Naive B cell (primary cell): ENCODE results near the gene FANCC. TPM values are rescaled to one million over a fixed set of nuclear protein-coding genes. Genes with fewer than 3 reads are reported as not detected.

Source experiments
- ATAC-seq, 2 donors: fragments of 150-1000 bp; cut with Tn5 transposase; 2 replicates each; pipeline ENCODE4 v1.10.0; 2021; ENCODE audit warnings: low read depth in 2 of 2, mild to moderate bottlenecking in 2 of 2, moderate library complexity in 2 of 2
- DNase-seq: peaks from one replicate; pipeline ENCODE4 v3.0.0; 2022
- H3K27ac Mint-ChIP-seq, 6 donors: one replicate each; pipeline ENCODE4 v1.8.0; 2020 to 2022; ENCODE audit warnings: mild to moderate bottlenecking in 6 of 6, mixed read lengths in 6 of 6, moderate library complexity in 5 of 6, inconsistent platforms in 2 of 6
- H3K27me3 Mint-ChIP-seq, 3 donors: one replicate each; pipeline ENCODE4 v1.8.0; 2021 to 2022; ENCODE audit warnings: mixed read lengths in 3 of 3, mild to moderate bottlenecking in 1 of 3
- H3K36me3 Mint-ChIP-seq, 2 donors: one replicate each; pipeline ENCODE4 v1.8.0; 2020 to 2022; ENCODE audit warnings: mixed read lengths in 2 of 2, inconsistent platforms in 1 of 2, mild to moderate bottlenecking in 1 of 2
- H3K4me1 Mint-ChIP-seq, 3 donors: one replicate each; pipeline ENCODE4 v1.8.0; 2020 to 2022; ENCODE audit warnings: mixed read lengths in 3 of 3, inconsistent platforms in 1 of 3, mild to moderate bottlenecking in 1 of 3, moderate library complexity in 1 of 3
- H3K4me3 Mint-ChIP-seq, 8 donors: one replicate each; pipeline ENCODE4 v1.8.0; 2020 to 2022; ENCODE audit warnings: mild to moderate bottlenecking in 8 of 8, mixed read lengths in 8 of 8, moderate library complexity in 8 of 8, inconsistent platforms in 2 of 8
- H3K9me3 Mint-ChIP-seq, 7 donors: one replicate each; pipeline ENCODE4 v1.8.0; 2020 to 2022; ENCODE audit warnings: mixed read lengths in 7 of 7, mild to moderate bottlenecking in 5 of 7, inconsistent platforms in 2 of 7, moderate library complexity in 1 of 7
- polyA plus RNA-seq, 6 donors: library from polyadenylated mRNA; unstranded; fragments of 300-500 nt; fragmentation: Illumina TruSeq; gene quantifications; one replicate each; pipeline ENCODE4 v1.2.3, GENCODE V29; 2021; ENCODE audit warnings: low read depth in 6 of 6

Gene FANCC
- 10 to 100 TPM in 1 of 6 donors, 1 to 10 TPM in 5; 1.3 to 11.8 (median 3.4) TPM for polyA plus RNA-seq

DNA sequence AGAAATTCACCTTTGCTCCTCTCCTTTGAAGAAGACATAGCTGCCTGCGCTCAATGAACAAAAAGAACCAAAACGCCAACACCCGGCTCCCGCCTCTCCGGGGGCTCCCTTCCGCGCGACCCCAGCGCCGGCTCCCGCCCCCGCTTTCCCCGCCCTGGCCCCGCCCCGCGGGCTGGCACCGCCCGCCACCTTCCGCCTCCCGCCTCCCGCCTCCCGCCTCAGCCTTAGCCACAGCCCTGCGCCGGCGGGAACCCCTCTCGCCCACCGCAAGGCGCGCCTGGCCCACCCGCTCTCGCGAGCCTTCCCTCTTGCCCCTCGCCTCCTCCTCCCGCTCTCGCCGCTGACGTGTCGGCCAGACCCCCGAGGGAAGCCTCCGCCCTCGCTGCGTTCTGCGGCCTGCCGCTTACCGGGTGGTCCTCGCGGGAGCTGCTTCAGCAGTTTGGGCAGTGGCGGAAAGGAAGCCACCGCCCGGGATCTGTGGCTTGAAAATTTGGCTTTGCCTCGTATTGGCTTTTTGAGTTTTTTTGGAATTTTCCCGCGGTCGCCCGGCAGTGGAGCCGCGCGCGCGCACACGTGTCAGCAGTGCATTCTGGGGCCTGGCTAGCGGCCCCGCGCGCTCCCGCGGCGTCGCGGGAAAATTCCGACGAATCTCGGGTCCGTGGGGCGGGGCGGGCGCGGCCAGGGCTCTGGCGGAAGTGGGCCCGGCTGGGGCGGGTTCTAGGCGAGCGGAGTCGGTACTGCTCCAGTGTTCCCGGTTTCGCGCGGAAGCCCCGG, at the start of gene FANCC:
TSS of gene FANCC (minus strand) at position 591 of the 774 bp plus-strand sequence. CDS start 68,418 bp downstream, outside the sequence.
- Mint-ChIP-seq H3K27ac (peak within 1 kb of the TSS; percentile 82 to 96 (median 93)), H3K4me3 (peak within 1 kb of the TSS; percentile 92 to 98 (median 96)), H3K4me1 (peaks cover 15 to 21% (median 18%) of the 10 kb centered on the region in 3 donors), H3K27me3 (peaks cover 6 to 14% (median 13%) of the 10 kb centered on the region in 3 donors), H3K36me3 (no peaks in the 10 kb centered on the region), H3K9me3 (no peaks in the 10 kb centered on the region)
- ATAC-seq (peak; percentile 86 to 88), DNase-seq (peak; percentile 84)

DNA sequence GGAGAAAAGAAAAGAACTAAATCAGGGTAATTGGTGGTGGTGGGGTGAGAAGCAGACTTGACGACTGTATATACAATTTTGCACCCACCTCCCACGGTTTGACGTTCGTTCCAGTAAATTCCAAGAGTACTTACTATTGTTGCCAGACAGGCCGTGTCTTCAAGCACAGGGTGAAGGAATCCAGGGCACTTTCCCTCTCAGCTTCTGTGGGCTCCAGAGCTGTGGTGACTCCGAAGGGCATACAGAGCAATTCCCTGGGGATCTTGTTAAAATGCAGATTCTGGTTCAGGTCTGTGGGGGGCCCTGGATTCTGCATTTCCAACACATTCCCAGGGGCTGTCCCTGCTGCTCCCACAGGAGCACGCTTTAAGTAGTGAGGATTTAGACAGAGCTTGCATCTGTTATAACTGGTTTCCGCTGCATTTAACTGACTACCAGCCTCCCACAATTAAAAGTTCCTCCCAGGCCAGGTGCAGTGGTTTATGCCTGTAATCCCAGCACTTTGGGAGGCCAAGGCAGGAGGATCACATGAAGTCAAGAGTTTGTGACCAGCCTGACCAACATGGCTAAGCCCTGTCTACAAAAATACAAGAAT, 49.3 kb upstream of the FANCC start:
- no peak overlapping the region for H3K27ac Mint-ChIP-seq
- H3K4me3 Mint-ChIP-seq, result no peak overlapping the region
- H3K27me3 Mint-ChIP-seq, result peaks cover 30 to 66% (median 60%) of the 10 kb centered on the region in 3 donors
- H3K36me3 Mint-ChIP-seq, result peaks cover 0 to 7% of the 10 kb centered on the region in 2 donors
- H3K9me3 Mint-ChIP-seq, result peaks cover 0 to 9% (median 0%) of the 10 kb centered on the region in 7 donors
- no peak for DNase-seq
- no peak for ATAC-seq
- H3K4me1 Mint-ChIP-seq, result no peaks in the 10 kb centered on the region

- H3K27ac Mint-ChIP-seq, result no peak overlapping the region
- ATAC-seq, result no peak
- DNase-seq, result no peak
- H3K36me3 Mint-ChIP-seq, result peaks cover 0 to 7% of the 10 kb centered on the region in 2 donors
- H3K9me3 Mint-ChIP-seq, result peaks cover 0 to 9% (median 0%) of the 10 kb centered on the region in 7 donors
- H3K4me3 Mint-ChIP-seq, result no peak overlapping the region
- no peaks in the 10 kb centered on the region for H3K4me1 Mint-ChIP-seq
- peaks cover 34 to 66% (median 57%) of the 10 kb centered on the region in 3 donors for H3K27me3 Mint-ChIP-seq
Observed at GRCh38 chr9:95365766-95366165, 48.3 kb upstream of the FANCC start.

DNA sequence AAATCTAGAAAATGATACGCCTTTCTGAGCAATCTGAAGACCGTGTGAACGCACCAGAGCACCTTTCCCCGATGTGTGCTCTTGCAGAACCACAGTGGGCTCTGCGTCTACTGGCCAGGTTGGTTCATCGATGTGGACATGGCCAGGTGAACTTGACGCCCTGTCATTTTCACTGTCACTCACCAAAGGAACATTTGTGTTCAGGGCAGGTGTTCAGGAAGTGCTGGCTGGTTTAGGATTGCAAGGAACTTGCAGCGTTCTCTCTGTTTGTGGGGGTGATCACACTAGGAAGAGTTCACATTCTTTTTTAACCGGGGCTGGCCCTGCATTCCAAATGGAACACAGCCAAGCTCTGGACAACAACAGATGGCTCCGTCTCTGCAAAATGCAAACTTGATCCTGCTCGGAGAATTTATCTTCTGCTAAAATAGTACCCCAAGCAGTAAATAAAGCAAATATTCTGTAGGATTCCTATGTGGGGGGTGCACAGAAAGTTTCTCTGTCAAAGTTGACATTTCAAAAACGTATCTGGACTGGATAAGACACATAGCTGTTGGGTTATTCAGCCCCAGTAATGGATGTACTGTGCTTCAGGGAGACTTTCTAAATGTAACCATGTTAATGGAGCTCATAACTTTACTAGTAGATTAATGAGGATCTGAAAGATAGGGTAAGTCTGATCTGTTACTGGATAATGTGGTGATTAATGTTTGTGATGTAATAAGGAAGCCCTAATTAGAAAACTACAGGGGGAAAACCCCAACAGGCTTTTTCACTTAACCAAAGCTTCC, 45.7 kb upstream of the FANCC start:
- Mint-ChIP-seq H3K27ac (peak overlapping the region in 1 of 6 donors; percentile 49), H3K9me3 (peaks cover 0 to 2% (median 0%) of the 10 kb centered on the region in 7 donors), H3K27me3 (peaks cover 35 to 53% (median 35%) of the 10 kb centered on the region in 3 donors), H3K36me3 (peaks cover 0 to 2% of the 10 kb centered on the region in 2 donors), H3K4me3 (no peak overlapping the region), H3K4me1 (no peaks in the 10 kb centered on the region)
- DNase-seq, result no peak
- no peak for ATAC-seq

GRCh38 chr9:95360866-95361265, 43.4 kb upstream of the FANCC start:
- Mint-ChIP-seq H3K4me1 (no peaks in the 10 kb centered on the region), H3K27me3 (peaks cover 30 to 46% (median 40%) of the 10 kb centered on the region in 3 donors), H3K27ac (no peak overlapping the region), H3K9me3 (no peaks in the 10 kb centered on the region), H3K4me3 (no peak overlapping the region), H3K36me3 (no peaks in the 10 kb centered on the region)
- no peak for DNase-seq
- no peak for ATAC-seq

DNA sequence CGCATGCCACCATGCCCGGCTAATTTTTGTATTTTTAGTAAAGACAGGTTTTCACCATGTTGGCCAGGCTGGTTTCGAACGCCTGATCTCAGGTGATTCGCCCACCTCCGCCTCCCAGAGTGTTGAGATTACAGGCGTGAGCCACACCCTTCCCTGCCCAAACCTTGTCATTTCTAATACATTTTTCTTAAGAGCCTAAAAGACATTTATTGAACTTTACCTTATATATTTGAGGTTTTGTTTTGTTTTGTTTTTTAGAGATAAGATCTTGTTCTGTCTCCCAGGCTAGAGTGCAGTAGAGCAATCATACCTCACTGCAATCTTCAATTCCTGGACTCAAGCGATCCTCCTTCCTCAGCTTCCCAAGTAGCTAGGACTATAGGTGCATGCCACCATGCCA, 39.8 kb upstream of the FANCC start:
- Mint-ChIP-seq H3K4me1 (peaks cover 0 to 5% (median 0%) of the 10 kb centered on the region in 3 donors), H3K9me3 (no peaks in the 10 kb centered on the region), H3K27me3 (peaks cover 39 to 42% (median 40%) of the 10 kb centered on the region in 3 donors), H3K36me3 (no peaks in the 10 kb centered on the region), H3K4me3 (no peak overlapping the region), H3K27ac (no peak overlapping the region)
- no peak for DNase-seq
- no peak for ATAC-seq

DNA sequence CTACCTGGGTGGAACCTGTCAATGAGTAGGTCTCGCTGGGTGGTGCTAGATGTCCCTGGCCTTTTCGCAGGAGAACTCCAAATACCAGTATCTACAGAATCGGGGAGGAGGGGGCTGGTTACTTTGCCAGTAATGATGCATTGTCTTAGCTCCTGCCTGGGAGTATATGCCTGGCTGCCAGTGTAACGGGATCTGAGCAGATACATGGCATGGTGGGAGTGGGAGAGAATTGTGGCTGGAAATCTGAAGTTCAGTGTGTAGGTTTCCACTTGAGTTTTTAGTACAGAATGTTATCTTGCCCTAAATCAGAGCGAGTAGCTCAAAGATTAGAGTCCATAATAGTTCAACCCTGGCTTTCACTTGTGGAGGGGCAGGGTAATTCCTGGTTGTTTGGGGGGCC, 38.0 kb upstream of the FANCC start:
- H3K4me3 Mint-ChIP-seq, result no peak overlapping the region
- H3K9me3 Mint-ChIP-seq, result peaks cover 0 to 3% (median 0%) of the 10 kb centered on the region in 7 donors
- ATAC-seq (no peak), DNase-seq (no peak)
- H3K36me3 Mint-ChIP-seq, result no peaks in the 10 kb centered on the region
- peaks cover 32 to 40% (median 37%) of the 10 kb centered on the region in 3 donors for H3K27me3 Mint-ChIP-seq
- no peak overlapping the region for H3K27ac Mint-ChIP-seq
- H3K4me1 Mint-ChIP-seq, result peaks cover 0 to 5% (median 0%) of the 10 kb centered on the region in 3 donors

GRCh38 chr9:95351051-95351450, 33.5 kb upstream of the FANCC start:
- no peak overlapping the region for H3K27ac Mint-ChIP-seq
- peaks cover 0 to 11% (median 3%) of the 10 kb centered on the region in 3 donors for H3K4me1 Mint-ChIP-seq
- no peak for ATAC-seq
- peak overlapping the region in 2 of 8 donors; percentile 3 to 78 for H3K4me3 Mint-ChIP-seq
- H3K9me3 Mint-ChIP-seq, result peaks cover 0 to 3% (median 0%) of the 10 kb centered on the region in 7 donors
- DNase-seq, result no peak
- no peaks in the 10 kb centered on the region for H3K36me3 Mint-ChIP-seq
- peaks cover 40 to 70% (median 53%) of the 10 kb centered on the region in 3 donors for H3K27me3 Mint-ChIP-seq

GRCh38 chr9:95350266-95350665, 32.8 kb upstream of the FANCC start:
- H3K27ac Mint-ChIP-seq, result no peak overlapping the region
- H3K36me3 Mint-ChIP-seq, result no peaks in the 10 kb centered on the region
- H3K4me3 Mint-ChIP-seq, result no peak overlapping the region
- peaks cover 0 to 11% (median 3%) of the 10 kb centered on the region in 3 donors for H3K4me1 Mint-ChIP-seq
- H3K9me3 Mint-ChIP-seq, result peaks cover 0 to 3% (median 0%) of the 10 kb centered on the region in 7 donors
- DNase-seq (no peak), ATAC-seq (no peak)
- H3K27me3 Mint-ChIP-seq, result peaks cover 39 to 72% (median 53%) of the 10 kb centered on the region in 3 donors

DNA sequence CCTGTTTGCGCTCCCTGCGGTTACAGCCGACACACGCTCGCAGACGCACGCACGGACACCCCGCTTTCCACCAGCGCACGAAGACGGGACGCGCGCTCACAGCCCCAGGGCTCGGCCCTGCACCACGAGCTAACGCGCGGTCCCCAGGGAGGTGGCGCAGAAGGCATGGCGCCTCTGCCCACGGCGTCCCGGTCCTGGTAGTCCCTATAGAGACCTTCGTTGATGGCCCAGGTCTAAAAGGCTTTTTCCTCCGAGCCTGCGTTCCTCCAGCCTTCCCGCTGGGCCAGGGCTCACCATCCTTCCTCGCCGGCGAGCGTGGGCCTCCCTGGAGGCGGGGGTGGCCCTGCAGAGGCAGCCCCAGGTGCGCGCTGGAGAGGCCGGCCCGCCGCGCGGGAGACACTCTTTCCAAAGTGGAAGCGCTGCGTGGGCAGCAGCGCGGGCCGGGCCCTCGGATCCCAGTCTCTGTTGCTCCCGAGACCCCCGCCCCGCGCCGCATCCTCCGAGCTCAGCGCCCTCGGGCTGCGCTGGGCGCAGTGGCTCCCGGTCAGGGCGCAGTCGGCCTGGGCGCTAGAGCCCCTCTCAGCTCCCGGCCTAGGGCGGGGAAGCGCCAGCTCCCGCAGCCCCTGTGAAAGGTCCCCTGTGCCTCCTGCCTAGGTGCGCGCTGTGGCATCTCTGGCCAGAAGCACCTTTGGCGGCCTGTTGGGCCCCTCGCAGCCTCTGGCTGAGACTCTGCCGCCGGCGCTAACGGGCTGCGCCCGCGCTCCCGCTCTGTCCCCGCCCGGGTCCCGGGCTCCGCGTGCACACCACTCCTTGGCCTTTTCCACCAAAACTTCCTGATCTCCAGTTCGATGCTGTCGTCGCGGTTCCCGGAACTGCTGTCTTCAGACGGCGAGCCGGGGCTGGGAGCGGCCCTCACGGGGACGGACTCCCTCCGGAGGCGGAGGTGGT, 31.9 kb upstream of the FANCC start:
- DNase-seq (no peak), ATAC-seq (no peak)
- Mint-ChIP-seq H3K4me1 (peaks cover 0 to 11% (median 3%) of the 10 kb centered on the region in 3 donors), H3K4me3 (peak overlapping the region in 2 of 8 donors; percentile 20 to 58), H3K27ac (no peak overlapping the region), H3K9me3 (peaks cover 0 to 3% (median 0%) of the 10 kb centered on the region in 7 donors), H3K36me3 (no peaks in the 10 kb centered on the region), H3K27me3 (peaks cover 30 to 66% (median 48%) of the 10 kb centered on the region in 3 donors)

GRCh38 chr9:95346021-95346420, 28.5 kb upstream of the FANCC start:
- Mint-ChIP-seq H3K4me3 (no peak overlapping the region), H3K36me3 (no peaks in the 10 kb centered on the region), H3K9me3 (peaks cover 0 to 1% (median 0%) of the 10 kb centered on the region in 7 donors), H3K4me1 (peaks cover 0 to 6% (median 3%) of the 10 kb centered on the region in 3 donors), H3K27me3 (peaks cover 20 to 73% (median 38%) of the 10 kb centered on the region in 3 donors), H3K27ac (no peak overlapping the region)
- no peak for ATAC-seq
- DNase-seq, result no peak

DNA sequence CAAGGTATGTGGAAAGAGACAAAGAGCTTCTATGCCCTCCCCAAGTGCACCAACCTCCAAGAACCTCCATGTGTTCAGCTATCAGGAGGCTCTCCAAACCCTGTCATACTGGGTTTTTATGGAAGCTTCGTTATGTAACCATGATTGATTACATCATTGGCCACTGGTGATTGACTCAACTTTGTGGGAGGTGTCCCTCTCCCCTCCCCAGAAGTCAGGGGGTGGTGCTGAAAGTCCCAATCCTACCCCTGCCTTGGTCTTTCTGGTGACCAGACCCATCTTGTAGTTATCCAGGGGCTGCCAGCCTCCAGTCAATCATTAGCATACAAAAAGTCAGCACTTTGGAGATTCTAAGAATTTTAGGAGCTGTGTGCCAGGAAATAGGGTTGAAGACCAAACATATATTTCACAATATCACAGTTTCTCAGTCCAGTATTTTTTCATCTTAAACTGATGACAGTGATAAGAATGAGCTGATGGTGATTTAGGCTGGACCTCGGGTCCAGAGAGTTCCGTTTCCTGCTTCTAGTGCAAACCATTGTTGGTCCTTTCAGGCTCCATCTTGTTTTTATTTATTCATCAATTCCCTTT, 27.3 kb upstream of the FANCC start:
- H3K27me3 Mint-ChIP-seq, result peaks cover 20 to 61% (median 34%) of the 10 kb centered on the region in 3 donors
- H3K36me3 Mint-ChIP-seq, result no peaks in the 10 kb centered on the region
- no peak for ATAC-seq
- H3K9me3 Mint-ChIP-seq, result no peaks in the 10 kb centered on the region
- DNase-seq, result no peak
- peak overlapping the region in 1 of 6 donors; percentile 22 for H3K27ac Mint-ChIP-seq
- H3K4me3 Mint-ChIP-seq, result no peak overlapping the region
- H3K4me1 Mint-ChIP-seq, result peaks cover 0 to 4% (median 2%) of the 10 kb centered on the region in 3 donors
